NB4 (cell line): ENCODE data around the gene DRAXIN.

ENCODE experiments used
- DNase-seq: peaks from one replicate; pipeline ENCODE4 v3.0.0; 2010; ENCODE audit warnings: low read depth
- H3K4me3 ChIP-seq: one replicate; pipeline ENCODE4 v1.5.1; 2011; ENCODE audit warnings: mild to moderate bottlenecking, low read depth, low read length, moderate library complexity
- CTCF ChIP-seq: IDR thresholded peaks from one replicate; pipeline ENCODE4 v1.5.1; 2012; ENCODE audit warnings: low read depth, low read length
- MAX ChIP-seq: IDR thresholded peaks from 2 replicates; pipeline ENCODE4 v1.6.1; 2011; ENCODE audit warnings: low read depth, low read length
- MYC ChIP-seq: IDR thresholded peaks from 2 replicates; pipeline ENCODE4 v1.6.1; 2011; ENCODE audit warnings: low read depth, low read length
- POLR2A ChIP-seq: IDR thresholded peaks from 2 replicates; pipeline ENCODE4 v1.6.1; 2011; ENCODE audit warnings: mild to moderate bottlenecking; ENCODE audit not compliant: insufficient read length; ENCODE audit errors: extremely low read depth

Gene DRAXIN

GRCh38 chr1:11673089-11673769, 18.3 kb upstream of the DRAXIN start:
- DNase-seq: no peak
- TF ChIP-seq MYC: no peak
- TF ChIP-seq MAX: no peak
- no peak for TF ChIP-seq POLR2A
- TF ChIP-seq CTCF: no peak
- H3K4me3 ChIP-seq: no peak overlapping the region

- DNase-seq: no peak
- no peak overlapping the region for H3K4me3 ChIP-seq
- TF ChIP-seq MAX: no peak
- no peak for TF ChIP-seq POLR2A
- no peak for TF ChIP-seq CTCF
- TF ChIP-seq MYC: no peak
These were observed 17.0 kb upstream of the DRAXIN start for GRCh38 chr1:11674488-11674887.

- no peak for DNase-seq
- H3K4me3 ChIP-seq: no peak overlapping the region
- TF ChIP-seq MYC (no peak), CTCF (no peak), MAX (no peak), POLR2A (no peak)
These were observed 16.2 kb upstream of the DRAXIN start for GRCh38 chr1:11675325-11675724.

GRCh38 chr1:11676386-11677103, 15.0 kb upstream of the DRAXIN start:
- TF ChIP-seq MYC: no peak
- TF ChIP-seq MAX: no peak
- TF ChIP-seq CTCF: no peak
- no peak for TF ChIP-seq POLR2A
- no peak overlapping the region for H3K4me3 ChIP-seq
- no peak for DNase-seq

- TF ChIP-seq POLR2A (no peak), MAX (no peak), MYC (no peak), CTCF (no peak)
- no peak overlapping the region for H3K4me3 ChIP-seq
- no peak for DNase-seq
These were observed 13.1 kb upstream of the DRAXIN start for GRCh38 chr1:11678442-11678841.
